ENCODE measurements around the gene ZBTB16. TPM values are rescaled to one million over a fixed set of nuclear protein-coding genes. Genes with fewer than 3 reads are reported as not detected.
A peak's percentile ranks its signal among the peaks of the same experiment; 100 is the strongest.

Gene ZBTB16
- polyA plus RNA-seq, 4 donors = 0.82 to 2.2 (median 2.0) TPM

DNA sequence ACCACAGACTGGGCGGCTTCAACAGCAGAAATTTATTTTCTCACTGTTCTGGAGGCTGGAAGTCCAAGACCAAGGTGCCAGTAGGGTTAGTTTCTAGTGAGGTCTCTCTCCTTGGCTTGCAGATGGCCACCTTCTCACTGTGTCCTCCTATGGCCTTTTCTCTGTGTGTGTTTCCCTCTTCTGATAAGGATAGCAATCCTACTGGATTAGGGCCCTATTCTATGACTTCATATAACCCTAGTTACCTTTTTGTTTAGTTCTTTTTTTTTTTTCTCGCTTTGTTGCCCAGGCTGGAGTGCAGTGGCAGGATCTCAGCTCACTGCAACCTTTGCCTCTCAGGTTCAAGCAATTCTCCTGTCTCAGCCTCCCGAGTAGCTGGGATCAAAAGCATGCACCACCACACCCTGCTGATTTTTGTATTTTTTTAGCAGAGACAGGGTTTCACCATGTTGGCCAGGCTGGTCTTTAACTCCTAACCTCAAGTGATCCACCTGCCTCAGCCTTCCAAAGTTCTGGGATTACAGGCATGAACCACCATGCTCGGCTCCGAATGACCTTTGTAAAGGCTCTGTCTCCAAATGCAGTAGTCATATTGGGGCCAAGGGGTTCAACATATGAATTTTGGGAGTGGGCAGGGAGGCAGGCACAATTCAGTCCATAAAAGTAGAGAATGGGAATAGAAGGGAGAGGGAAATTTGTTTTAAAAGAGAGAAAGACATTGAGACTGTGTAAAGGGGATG is 211.2 kb downstream of the ZBTB16 start:
- no peak for DNase-seq (ENCODE audit: low read depth in 4 of 4, low spot score in 2 of 4)

GRCh38 chr11:114271316-114271715 is 211.8 kb downstream of the ZBTB16 start:
- no peak for DNase-seq (ENCODE audit: low read depth in 4 of 4, low spot score in 2 of 4)

DNA sequence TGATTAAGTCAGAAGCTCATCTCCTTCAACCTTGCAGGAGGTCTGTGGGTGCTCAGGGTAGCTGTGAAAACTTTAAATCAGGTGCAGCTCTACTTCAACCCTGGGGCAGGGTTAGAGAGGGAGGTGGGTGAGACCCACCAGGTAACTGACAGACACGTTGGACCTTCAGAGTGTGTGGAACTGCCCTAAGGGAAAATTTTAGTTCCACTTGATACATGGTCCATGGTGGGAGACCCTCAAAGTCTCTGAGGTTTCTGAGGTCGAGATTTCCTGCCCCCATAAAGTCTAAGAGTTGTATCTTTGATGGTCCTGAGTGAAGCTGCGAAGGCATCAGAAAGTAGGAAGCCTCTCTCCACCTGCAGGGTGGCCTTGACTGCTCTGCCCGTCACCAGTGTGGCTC is 212.8 kb downstream of the ZBTB16 start:
- DNase-seq (ENCODE audit: low read depth in 4 of 4, low spot score in 2 of 4) = no peak

GRCh38 chr11:114273071-114273470 is 213.6 kb downstream of the ZBTB16 start:
- DNase-seq (ENCODE audit: low read depth in 4 of 4, low spot score in 2 of 4) = no peak

- no peak for DNase-seq (ENCODE audit: low read depth in 4 of 4, low spot score in 2 of 4)
Measured at GRCh38 chr11:114273890-114274635, 214.6 kb downstream of the ZBTB16 start.

- DNase-seq (ENCODE audit: low read depth in 4 of 4, low spot score in 2 of 4) = no peak
Measured at GRCh38 chr11:114274637-114275036, 215.1 kb downstream of the ZBTB16 start.

DNA sequence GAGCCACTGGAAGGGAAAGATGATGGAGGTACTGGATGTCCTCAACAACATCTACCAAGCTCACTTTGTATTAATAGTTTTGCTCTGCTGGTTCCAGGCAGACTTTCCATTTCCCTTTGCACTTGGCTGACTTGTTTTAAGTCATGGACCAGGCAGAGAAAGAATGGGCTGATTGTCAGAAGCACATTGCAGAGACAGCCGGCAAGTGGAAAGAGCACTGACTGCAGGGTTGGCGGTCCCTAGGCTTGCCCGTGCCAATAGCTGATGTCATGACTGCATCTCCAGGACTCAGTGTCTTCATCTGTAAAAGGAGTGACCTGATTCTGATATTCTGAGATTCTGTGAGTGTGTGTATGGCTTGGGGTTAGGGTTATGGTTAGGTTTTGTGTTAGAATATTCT is 215.8 kb downstream of the ZBTB16 start:
- DNase-seq (ENCODE audit: low read depth in 4 of 4, low spot score in 2 of 4) = no peak

GRCh38 chr11:114276077-114276476 is 216.6 kb downstream of the ZBTB16 start:
- no peak for DNase-seq (ENCODE audit: low read depth in 4 of 4, low spot score in 2 of 4)

DNA sequence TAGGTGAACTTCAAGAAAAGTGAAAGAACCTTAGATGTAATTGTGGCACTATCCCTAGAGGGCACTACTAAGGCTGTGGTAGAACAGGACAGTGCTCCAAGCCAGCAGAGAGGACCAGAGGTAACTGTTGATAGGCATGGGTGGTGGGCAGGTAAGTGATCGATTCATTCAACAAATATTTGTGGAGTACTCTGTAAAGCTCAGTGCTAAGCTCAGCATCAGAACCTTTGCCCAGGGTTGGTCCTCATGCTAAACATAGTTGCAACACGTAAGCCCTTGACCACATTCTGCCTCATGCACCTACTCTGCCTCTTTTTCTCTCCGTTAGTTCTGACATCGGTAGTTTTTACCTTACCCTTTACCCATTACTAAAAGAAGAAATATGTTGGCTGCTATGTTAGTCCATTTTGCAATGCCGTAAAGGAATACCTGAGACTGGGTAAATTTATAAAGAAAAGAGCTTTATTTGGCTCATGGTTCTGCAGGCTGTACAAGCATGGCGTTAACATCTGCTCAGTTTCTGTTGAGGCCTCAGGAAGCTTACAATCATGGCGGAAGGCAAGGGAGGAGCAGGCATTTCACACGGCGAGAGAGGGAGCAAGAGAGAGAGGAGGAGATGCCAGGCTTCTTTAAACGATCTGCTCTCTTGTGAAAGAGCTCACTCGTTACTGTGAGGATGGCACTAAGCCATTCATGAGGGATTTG is 218.3 kb downstream of the ZBTB16 start:
- no peak for DNase-seq (ENCODE audit: low read depth in 4 of 4, low spot score in 2 of 4)

DNA sequence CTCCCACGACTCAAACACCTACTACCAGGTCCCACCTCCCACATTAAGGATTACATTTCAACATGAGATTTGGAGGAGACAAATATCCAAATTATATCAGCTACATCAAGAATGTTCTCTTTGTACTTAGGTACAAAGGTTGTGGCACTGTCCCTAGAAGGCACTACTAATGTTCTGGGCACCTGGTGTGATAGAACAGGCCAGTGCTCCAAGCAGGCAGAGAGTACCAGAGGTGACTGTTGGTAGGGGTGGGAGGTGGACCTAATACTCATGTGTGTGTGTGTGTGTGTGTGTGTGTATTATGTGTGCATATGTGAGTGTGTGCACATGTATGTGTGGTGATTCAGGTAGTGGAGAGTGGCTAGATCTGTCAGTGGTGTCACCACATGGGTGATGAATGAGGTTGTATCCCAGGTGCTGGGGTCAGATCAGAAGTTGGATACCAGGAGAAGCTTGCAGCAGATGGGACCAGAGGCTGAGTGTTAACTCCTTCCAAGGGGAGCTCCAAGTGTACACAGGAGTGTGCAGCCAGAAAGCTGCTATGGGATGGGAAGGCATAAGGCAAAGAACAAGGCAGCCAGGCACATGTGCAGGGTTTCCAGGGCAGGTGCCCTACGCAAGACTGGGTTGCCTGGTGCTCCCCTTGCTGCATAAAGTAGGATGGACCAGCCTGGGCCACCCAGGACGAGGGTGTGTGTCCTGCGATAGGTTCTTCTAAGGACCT is 219.0 kb downstream of the ZBTB16 start:
- no peak for DNase-seq (ENCODE audit: low read depth in 4 of 4, low spot score in 2 of 4)

GRCh38 chr11:114279792-114280546 is 220.5 kb downstream of the ZBTB16 start:
- no peak for DNase-seq (ENCODE audit: low read depth in 4 of 4, low spot score in 2 of 4)

DNA sequence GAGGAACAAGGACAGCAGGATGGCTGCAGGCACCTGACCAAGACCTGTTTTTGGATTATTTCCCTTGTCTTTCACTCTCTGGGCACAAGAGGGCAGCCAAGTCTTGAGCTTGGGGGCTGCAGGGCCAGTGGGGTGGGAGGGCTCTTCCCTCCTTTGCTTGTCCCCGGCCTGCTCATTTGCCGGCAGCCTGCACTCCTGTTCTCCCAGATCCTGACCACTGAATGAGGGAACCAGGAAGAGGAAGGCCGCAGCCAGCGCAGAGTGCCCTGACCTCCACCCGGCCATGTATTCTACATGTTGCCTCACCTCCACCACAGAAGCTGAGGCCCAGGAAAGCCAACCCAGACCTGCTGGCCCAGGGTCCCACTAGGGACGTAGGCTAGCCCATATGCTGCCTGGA is 221.2 kb downstream of the ZBTB16 start:
- DNase-seq (ENCODE audit: low read depth in 4 of 4, low spot score in 2 of 4) = peak in 1 of 4 donors; percentile 37

- DNase-seq (ENCODE audit: low read depth in 4 of 4, low spot score in 2 of 4) = no peak
Measured at GRCh38 chr11:114281388-114281956, 222.0 kb downstream of the ZBTB16 start.

DNA sequence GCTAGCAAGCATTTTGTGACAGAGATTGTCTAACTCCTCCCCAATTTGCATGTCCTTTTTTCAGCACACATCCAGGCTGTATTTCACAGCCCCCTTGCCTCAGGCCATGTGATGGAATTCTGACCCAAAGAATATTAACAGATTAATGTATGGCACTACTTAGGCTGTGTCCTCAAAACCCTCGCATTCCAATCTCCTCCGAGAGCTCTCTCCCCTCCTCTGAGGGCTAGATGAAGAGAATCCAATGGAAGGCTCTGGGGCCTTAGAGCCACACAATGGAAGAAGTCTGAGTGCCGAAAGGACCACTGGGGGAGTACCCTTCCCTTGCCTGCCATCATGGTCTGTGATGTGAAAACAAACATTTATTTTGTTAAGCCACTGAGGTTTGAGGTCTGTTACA is 223.0 kb downstream of the ZBTB16 start:
- no peak for DNase-seq (ENCODE audit: low read depth in 4 of 4, low spot score in 2 of 4)

DNA sequence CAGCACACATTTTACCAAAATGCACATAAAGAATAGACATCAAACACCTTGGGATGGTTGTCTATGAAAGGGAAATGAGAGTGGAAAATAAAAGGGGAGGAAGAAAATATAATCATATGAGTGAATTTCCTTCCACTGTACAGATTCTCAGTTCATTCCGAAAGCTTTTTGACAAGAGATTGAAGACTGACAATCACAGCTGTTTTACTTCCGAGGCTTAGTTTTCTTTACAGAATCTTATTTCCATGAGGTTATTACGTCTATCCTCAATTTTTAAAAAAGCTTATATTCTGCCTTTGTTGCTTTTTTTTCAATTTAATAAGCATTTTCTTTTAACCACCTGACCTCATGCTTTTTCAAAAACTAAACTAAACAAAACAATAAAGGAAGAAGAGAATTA is 223.9 kb downstream of the ZBTB16 start:
- DNase-seq (ENCODE audit: low read depth in 4 of 4, low spot score in 2 of 4) = no peak

- DNase-seq (ENCODE audit: low read depth in 4 of 4, low spot score in 2 of 4) = no peak
Measured at GRCh38 chr11:114284021-114284420, 224.5 kb downstream of the ZBTB16 start.

- no peak for DNase-seq (ENCODE audit: low read depth in 4 of 4, low spot score in 2 of 4)
Measured at GRCh38 chr11:114284914-114285313, 225.4 kb downstream of the ZBTB16 start.

DNA sequence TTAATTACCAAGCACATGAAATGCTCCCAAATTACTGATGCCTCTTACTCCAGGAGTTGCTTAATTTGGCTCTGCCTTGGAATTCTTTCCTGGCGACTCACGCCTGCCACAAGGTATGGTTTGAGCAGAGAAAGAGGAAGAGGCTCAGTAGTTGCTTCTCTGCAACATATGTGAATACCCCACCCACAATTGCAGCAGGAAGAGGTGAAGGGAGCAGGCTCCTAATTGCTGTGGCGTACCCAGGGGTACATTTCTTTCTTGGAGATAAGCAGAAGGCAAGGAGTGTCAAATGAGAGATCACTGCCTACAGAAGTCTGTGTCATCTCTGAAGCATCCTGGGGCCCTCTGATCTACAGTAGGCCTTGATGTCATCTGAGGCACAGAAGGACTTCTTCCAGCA is 226.1 kb downstream of the ZBTB16 start:
- DNase-seq (ENCODE audit: low read depth in 4 of 4, low spot score in 2 of 4) = no peak

DNA sequence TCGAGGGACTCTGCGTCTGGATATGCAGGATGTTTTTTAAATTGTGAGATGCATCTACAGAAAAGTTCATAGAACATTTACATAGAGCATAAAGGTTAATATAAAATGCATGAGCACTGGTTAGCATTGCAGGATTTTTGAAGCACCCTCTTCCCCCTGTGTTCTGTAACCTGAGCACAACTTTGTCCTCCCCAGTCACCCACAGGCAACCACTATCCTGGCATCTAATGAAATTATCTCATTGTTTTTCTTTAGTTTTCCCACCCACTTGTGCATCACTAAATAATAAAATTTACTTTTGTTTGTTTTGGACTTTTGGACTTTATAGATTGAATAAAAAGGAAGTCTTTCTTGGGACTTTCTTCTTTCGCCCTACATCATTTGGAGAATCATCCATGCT is 226.7 kb downstream of the ZBTB16 start:
- no peak for DNase-seq (ENCODE audit: low read depth in 4 of 4, low spot score in 2 of 4)

DNA sequence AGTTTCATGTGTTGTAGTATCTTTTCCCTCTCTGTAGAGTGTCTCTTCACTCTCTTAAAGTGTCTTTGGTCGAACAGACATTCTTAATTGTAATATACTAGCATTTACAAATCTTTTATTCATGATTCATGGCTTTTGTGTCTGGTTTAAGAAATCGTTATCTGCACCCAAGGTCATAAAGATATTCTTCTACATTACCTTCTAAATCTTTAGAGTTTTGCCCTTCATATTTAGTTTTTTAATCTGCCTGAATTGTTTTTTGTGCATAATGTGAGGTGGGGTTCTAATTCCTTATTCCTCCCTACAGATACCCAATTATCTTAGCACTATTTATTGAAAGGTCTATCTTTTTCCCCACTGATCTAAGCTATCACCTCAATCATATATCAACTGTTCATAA is 227.6 kb downstream of the ZBTB16 start:
- DNase-seq (ENCODE audit: low read depth in 4 of 4, low spot score in 2 of 4) = no peak
